T-helper 2 cell treated with Interferon-gamma antibody and Interleukin-4, amounts not matched to agents 5 μg/mL and 100 μg/mL, for 36 hours (primary cell): Measurements from ENCODE around the gene TENT4B.

ENCODE experiments used
- DNase-seq: peaks from one replicate; pipeline ENCODE4 v3.0.0; 2021; ENCODE audit warnings: low spot score
- H3K27ac Mint-ChIP-seq: one replicate; pipeline ENCODE4 v1.8.0; 2021; ENCODE audit warnings: mild to moderate bottlenecking, mixed read lengths
- H3K27me3 Mint-ChIP-seq: one replicate; pipeline ENCODE4 v1.8.0; 2021; ENCODE audit warnings: low read depth, mixed read lengths
- H3K36me3 Mint-ChIP-seq: one replicate; pipeline ENCODE4 v1.8.0; 2021; ENCODE audit warnings: low read depth, mixed read lengths
- H3K4me1 Mint-ChIP-seq: one replicate; pipeline ENCODE4 v1.8.0; 2021; ENCODE audit warnings: low read depth, mixed read lengths
- H3K4me3 Mint-ChIP-seq: one replicate; pipeline ENCODE4 v1.8.0; 2022; ENCODE audit warnings: mild to moderate bottlenecking, moderate library complexity, mixed read lengths
- H3K9me3 Mint-ChIP-seq: one replicate; pipeline ENCODE4 v1.8.0; 2021; ENCODE audit warnings: mixed read lengths

The TENT4B gene

GRCh38 chr16:50274326-50275097 lies 121.4 kb downstream of the TENT4B start:
- Mint-ChIP-seq H3K36me3 (peaks cover 56% of the 10 kb centered on the region), H3K27ac (peak overlapping the region; percentile 99)

GRCh38 chr16:50275098-50275415 lies 122.0 kb downstream of the TENT4B start:
- no peaks in the 10 kb centered on the region for H3K9me3 Mint-ChIP-seq
- no peak for DNase-seq
- peak overlapping the region; percentile 99 for H3K4me3 Mint-ChIP-seq
- no peaks in the 10 kb centered on the region for H3K27me3 Mint-ChIP-seq
- peaks cover 62% of the 10 kb centered on the region for H3K36me3 Mint-ChIP-seq
- peaks cover 77% of the 10 kb centered on the region for H3K4me1 Mint-ChIP-seq
- H3K27ac Mint-ChIP-seq: peak overlapping the region; percentile 99

More at GRCh38 chr16:50274326-50275097, 121.4 kb downstream of the TENT4B start:
- H3K27me3 Mint-ChIP-seq: no peaks in the 10 kb centered on the region
- H3K9me3 Mint-ChIP-seq: no peaks in the 10 kb centered on the region
- peaks cover 72% of the 10 kb centered on the region for H3K4me1 Mint-ChIP-seq
- no peak for DNase-seq
- peak overlapping the region; percentile 99 for H3K4me3 Mint-ChIP-seq

GRCh38 chr16:50275428-50276325 lies 122.6 kb downstream of the TENT4B start:
- peak overlapping the region; percentile 99 for H3K4me3 Mint-ChIP-seq
- peaks cover 67% of the 10 kb centered on the region for H3K36me3 Mint-ChIP-seq
- no peaks in the 10 kb centered on the region for H3K27me3 Mint-ChIP-seq
- H3K9me3 Mint-ChIP-seq: no peaks in the 10 kb centered on the region
- peak overlapping the region; percentile 99 for H3K27ac Mint-ChIP-seq
- DNase-seq: no peak
- peaks cover 82% of the 10 kb centered on the region for H3K4me1 Mint-ChIP-seq

GRCh38 chr16:50276326-50276640 lies 123.2 kb downstream of the TENT4B start:
- Mint-ChIP-seq H3K4me3 (peak overlapping the region; percentile 38), H3K27ac (no peak overlapping the region), H3K27me3 (no peaks in the 10 kb centered on the region), H3K36me3 (peaks cover 65% of the 10 kb centered on the region), H3K9me3 (no peaks in the 10 kb centered on the region), H3K4me1 (peaks cover 77% of the 10 kb centered on the region)
- DNase-seq: no peak

GRCh38 chr16:50276801-50277555 lies 123.9 kb downstream of the TENT4B start:
- Mint-ChIP-seq H3K27ac (peak overlapping the region; percentile 79), H3K27me3 (no peaks in the 10 kb centered on the region), H3K4me3 (peak overlapping the region; percentile 71), H3K9me3 (no peaks in the 10 kb centered on the region), H3K36me3 (peaks cover 63% of the 10 kb centered on the region), H3K4me1 (peaks cover 78% of the 10 kb centered on the region)
- DNase-seq: peak; percentile 27

- Mint-ChIP-seq H3K27me3 (no peaks in the 10 kb centered on the region), H3K4me1 (peaks cover 73% of the 10 kb centered on the region), H3K36me3 (peaks cover 62% of the 10 kb centered on the region), H3K27ac (peak overlapping the region; percentile 79), H3K9me3 (no peaks in the 10 kb centered on the region), H3K4me3 (peak overlapping the region; percentile 71)
- no peak for DNase-seq
These were observed 125.1 kb downstream of the TENT4B start for GRCh38 chr16:50278251-50278650.

- H3K4me3 Mint-ChIP-seq: peak overlapping the region; percentile 71
- DNase-seq: no peak
- no peak overlapping the region for H3K27ac Mint-ChIP-seq
- H3K36me3 Mint-ChIP-seq: peaks cover 55% of the 10 kb centered on the region
- H3K27me3 Mint-ChIP-seq: no peaks in the 10 kb centered on the region
- no peaks in the 10 kb centered on the region for H3K9me3 Mint-ChIP-seq
- peaks cover 74% of the 10 kb centered on the region for H3K4me1 Mint-ChIP-seq
These were observed 126.4 kb downstream of the TENT4B start for GRCh38 chr16:50279504-50279865.

GRCh38 chr16:50280932-50281331 lies 127.8 kb downstream of the TENT4B start:
- no peaks in the 10 kb centered on the region for H3K27me3 Mint-ChIP-seq
- H3K9me3 Mint-ChIP-seq: no peaks in the 10 kb centered on the region
- no peak overlapping the region for H3K27ac Mint-ChIP-seq
- peaks cover 62% of the 10 kb centered on the region for H3K36me3 Mint-ChIP-seq
- DNase-seq: no peak
- no peak overlapping the region for H3K4me3 Mint-ChIP-seq
- peaks cover 72% of the 10 kb centered on the region for H3K4me1 Mint-ChIP-seq
